IPS-18a (cell line): ENCODE results near the gene CNOT10.
A peak's percentile ranks its signal among the peaks of the same experiment; 100 is the strongest.
"Not testable (repeated sequence)": the region's sequence is repeated elsewhere in the genome, so short reads cannot be mapped to it uniquely, and the experiment has no call there.

ENCODE experiments used
- H3K27ac ChIP-seq: one replicate; pipeline ENCODE4 v1.5.1; 2013; ENCODE audit warnings: low read length
- H3K27me3 ChIP-seq: one replicate; pipeline ENCODE4 v1.6.1; 2013; ENCODE audit warnings: mild to moderate bottlenecking, low read length; ENCODE audit not compliant: control insufficient read depth, insufficient read depth
- H3K36me3 ChIP-seq: one replicate; pipeline ENCODE4 v1.6.1; 2013; ENCODE audit warnings: low read depth, low read length; ENCODE audit not compliant: control insufficient read depth
- H3K4me1 ChIP-seq: one replicate; pipeline ENCODE4 v1.6.1; 2013; ENCODE audit warnings: low read depth, low read length; ENCODE audit not compliant: control insufficient read depth
- H3K4me3 ChIP-seq: one replicate; pipeline ENCODE4 v1.5.1; 2013; ENCODE audit warnings: low read length
- H3K9ac ChIP-seq: one replicate; pipeline ENCODE4 v1.6.1; 2013; ENCODE audit warnings: mild to moderate bottlenecking, low read length, moderate library complexity
- H3K9me3 ChIP-seq: one replicate; pipeline ENCODE4 v1.6.1; 2013; ENCODE audit warnings: low read depth, low read length; ENCODE audit not compliant: control insufficient read depth

The CNOT10 gene

DNA sequence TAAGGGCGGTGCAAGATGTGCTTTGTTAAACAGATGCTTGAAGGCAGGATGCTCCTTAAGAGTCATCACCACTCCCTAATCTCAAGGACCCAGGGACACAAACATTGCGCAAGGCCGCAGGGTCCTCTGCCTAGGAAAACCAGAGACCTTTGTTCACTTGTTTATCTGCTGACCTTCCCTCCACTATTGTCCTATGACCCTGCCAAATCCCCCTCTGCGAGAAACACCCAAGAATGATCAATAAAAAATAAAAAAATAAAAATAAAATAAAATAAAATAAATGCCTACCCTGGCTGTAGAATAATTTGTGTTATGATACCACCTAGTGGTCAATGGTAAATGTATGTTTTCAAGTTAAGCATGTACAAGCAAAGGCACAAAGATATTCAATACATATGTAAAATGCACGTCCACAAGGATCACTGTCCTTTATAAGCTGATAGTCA is 20.3 kb upstream of the CNOT10 start:
- H3K4me3 ChIP-seq, H3K9me3 ChIP-seq, H3K36me3 ChIP-seq, H3K27me3 ChIP-seq, H3K4me1 ChIP-seq, H3K9ac ChIP-seq, H3K27ac ChIP-seq: not testable (repeated sequence)

DNA sequence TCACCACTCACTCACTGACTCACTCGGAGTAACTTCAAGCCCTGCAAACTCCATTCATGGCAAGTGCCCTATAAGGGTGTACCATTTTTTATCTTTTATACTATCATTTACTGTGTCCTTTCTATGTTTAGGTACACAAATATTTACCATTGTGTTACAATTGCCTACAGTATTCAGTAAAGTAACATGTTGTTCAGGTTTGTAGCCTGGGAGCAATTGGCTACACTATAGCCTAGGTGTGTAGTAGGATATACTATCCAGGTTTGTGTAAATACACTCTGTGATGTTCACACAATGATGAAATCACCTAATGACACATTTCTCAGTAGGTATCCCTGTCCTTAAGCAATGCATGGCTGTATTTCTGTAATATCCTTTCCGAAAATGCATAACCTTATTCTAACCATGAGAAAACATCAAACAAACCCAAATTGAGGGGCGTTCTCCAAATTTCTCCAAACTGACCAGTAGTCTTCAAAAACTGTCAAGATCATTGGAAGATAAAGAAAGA is 17.9 kb upstream of the CNOT10 start:
- Histone ChIP-seq H3K4me1 (no peaks in the 10 kb centered on the region), H3K27ac (no peak overlapping the region), H3K9me3 (no peaks in the 10 kb centered on the region), H3K4me3 (no peak overlapping the region), H3K36me3 (no peaks in the 10 kb centered on the region), H3K9ac (no peak overlapping the region), H3K27me3 (no peaks in the 10 kb centered on the region)

- not testable (repeated sequence) for H3K36me3 ChIP-seq, H3K4me3 ChIP-seq, H3K9me3 ChIP-seq, H3K27me3 ChIP-seq, H3K27ac ChIP-seq, H3K9ac ChIP-seq, H3K4me1 ChIP-seq
Observed at GRCh38 chr3:32669226-32669625, 15.8 kb upstream of the CNOT10 start.

GRCh38 chr3:32673730-32674129 is 11.3 kb upstream of the CNOT10 start:
- H3K27me3 ChIP-seq, H3K27ac ChIP-seq, H3K9me3 ChIP-seq, H3K4me1 ChIP-seq, H3K4me3 ChIP-seq, H3K9ac ChIP-seq, H3K36me3 ChIP-seq: not testable (repeated sequence)

DNA sequence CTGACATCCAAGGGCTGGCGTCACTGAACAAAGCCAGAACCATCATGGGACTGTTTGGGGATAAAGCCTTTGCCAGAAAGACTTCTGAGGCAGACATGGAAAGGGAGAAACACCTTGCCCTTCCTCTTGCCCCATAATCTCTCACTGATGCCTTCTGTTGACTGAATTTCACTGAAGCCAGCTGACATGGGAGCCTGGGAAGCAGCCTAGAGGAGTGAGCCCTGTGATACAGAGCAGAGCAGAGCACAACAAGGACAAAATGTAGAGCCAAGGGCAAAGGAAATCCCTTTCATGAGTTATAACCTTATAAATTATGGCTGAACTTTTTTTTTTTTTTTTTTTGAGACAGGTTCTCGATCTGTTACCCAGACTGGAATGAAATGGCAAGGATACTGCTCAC is 9.8 kb upstream of the CNOT10 start:
- Histone ChIP-seq H3K36me3 (no peaks in the 10 kb centered on the region), H3K27me3 (no peaks in the 10 kb centered on the region), H3K9me3 (no peaks in the 10 kb centered on the region), H3K9ac (no peak overlapping the region), H3K27ac (no peak overlapping the region), H3K4me3 (no peak overlapping the region), H3K4me1 (no peaks in the 10 kb centered on the region)

DNA sequence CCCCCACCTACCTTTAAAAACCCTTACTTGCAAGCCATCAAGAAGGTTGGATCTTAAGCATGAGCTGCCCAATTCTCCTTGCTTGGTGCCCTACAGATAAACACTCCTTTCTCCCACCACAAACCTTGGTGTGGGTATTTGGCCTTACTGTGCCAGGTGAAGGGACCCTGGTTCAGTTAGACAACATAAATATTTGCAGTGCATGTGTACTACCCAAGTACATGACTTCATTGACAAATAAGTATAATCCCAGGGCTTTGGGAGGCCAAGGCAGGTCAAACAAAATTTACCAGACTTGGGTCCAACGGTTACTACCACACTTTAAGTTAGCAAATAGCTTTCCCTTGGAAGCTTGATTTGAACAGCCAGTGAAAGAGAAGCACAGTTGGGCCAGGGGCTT is 9.3 kb upstream of the CNOT10 start:
- Histone ChIP-seq H3K27me3 (no peaks in the 10 kb centered on the region), H3K36me3 (no peaks in the 10 kb centered on the region), H3K4me1 (no peaks in the 10 kb centered on the region), H3K4me3 (no peak overlapping the region), H3K9me3 (no peaks in the 10 kb centered on the region), H3K9ac (no peak overlapping the region), H3K27ac (no peak overlapping the region)

DNA sequence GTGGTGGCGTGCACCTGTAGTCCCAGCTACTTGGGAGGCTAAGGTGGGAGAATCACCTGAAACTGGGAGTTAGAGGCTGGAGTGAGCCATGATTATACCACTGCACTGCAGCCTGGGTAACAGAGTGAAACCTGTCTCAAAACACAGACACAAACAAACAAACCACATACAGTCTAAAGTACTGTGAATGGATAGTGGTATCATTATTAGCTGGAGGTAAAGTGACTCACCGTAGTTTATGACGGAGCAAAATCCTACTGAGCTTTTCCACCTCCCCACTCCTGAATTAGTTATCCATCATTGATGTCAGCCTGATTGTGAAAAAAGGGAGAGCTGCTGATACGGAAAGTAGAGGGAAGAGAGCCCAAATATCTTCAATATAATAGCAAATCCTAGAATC is 3.2 kb upstream of the CNOT10 start:
- H3K36me3 ChIP-seq, result no peaks in the 10 kb centered on the region
- no peaks in the 10 kb centered on the region for H3K27me3 ChIP-seq
- H3K4me3 ChIP-seq, result no peak overlapping the region
- H3K9ac ChIP-seq, result no peak overlapping the region
- no peaks in the 10 kb centered on the region for H3K9me3 ChIP-seq
- peaks cover 3% of the 10 kb centered on the region for H3K4me1 ChIP-seq
- no peak overlapping the region for H3K27ac ChIP-seq

DNA sequence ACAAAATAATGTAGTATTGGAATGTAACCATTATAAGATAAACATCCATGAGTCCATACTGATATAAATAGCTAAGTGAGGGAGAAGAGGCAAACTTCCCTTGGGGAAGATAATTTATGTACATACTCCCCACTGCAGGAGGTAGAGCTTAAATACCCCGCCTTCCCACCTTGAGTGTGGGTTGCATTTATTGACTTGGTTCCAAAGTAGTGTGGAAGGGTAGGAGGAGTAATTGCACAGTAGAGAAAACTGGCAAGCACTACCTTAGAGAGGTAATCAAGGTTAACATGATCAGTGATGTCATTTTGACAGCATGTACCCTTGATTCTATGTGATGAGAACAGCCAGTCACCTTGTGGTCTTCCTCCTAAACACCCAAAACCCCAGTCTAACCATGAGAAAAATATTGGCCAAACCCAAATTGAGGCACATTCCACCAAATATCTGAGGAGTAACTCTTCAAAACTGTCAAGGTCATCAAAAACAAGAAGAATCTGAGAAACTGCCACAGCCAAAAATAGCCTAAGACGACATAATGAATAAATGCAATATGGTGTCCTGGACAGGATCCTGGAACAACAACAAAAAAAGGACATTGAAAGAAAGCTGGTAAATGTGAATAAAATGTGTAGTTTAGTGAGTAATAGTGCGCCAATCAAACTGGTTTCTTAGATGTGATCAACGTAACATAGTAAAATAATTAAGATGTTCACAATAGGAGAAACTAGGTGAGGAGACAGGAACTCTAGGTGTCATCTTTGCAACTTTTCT is 774 bp upstream of the CNOT10 start:
- H3K27me3 ChIP-seq, result no peaks in the 10 kb centered on the region
- H3K4me3 ChIP-seq, result peak overlapping the region; percentile 94
- H3K9ac ChIP-seq, result no peak overlapping the region
- no peak overlapping the region for H3K27ac ChIP-seq
- no peaks in the 10 kb centered on the region for H3K36me3 ChIP-seq
- no peaks in the 10 kb centered on the region for H3K9me3 ChIP-seq
- peaks cover 3% of the 10 kb centered on the region for H3K4me1 ChIP-seq

- Histone ChIP-seq H3K4me1 (peaks cover 3% of the 10 kb centered on the region), H3K9me3 (no peaks in the 10 kb centered on the region), H3K27ac (peak overlapping the region; percentile 12), H3K36me3 (no peaks in the 10 kb centered on the region), H3K4me3 (peak overlapping the region; percentile 94), H3K9ac (peak overlapping the region; percentile 82), H3K27me3 (no peaks in the 10 kb centered on the region)
Observed at GRCh38 chr3:32685543-32686185, 676 bp downstream of the CNOT10 start.

- H3K4me1 ChIP-seq, result peaks cover 3% of the 10 kb centered on the region
- H3K9ac ChIP-seq, result no peak overlapping the region
- no peaks in the 10 kb centered on the region for H3K36me3 ChIP-seq
- H3K27me3 ChIP-seq, result no peaks in the 10 kb centered on the region
- no peak overlapping the region for H3K27ac ChIP-seq
- peak overlapping the region; percentile 94 for H3K4me3 ChIP-seq
- no peaks in the 10 kb centered on the region for H3K9me3 ChIP-seq
Observed at GRCh38 chr3:32686713-32687112, 1.7 kb downstream of the CNOT10 start.

- Histone ChIP-seq H3K4me3 (no peak overlapping the region), H3K9me3 (no peaks in the 10 kb centered on the region), H3K27me3 (no peaks in the 10 kb centered on the region), H3K4me1 (no peaks in the 10 kb centered on the region), H3K27ac (no peak overlapping the region), H3K9ac (no peak overlapping the region), H3K36me3 (no peaks in the 10 kb centered on the region)
Observed at GRCh38 chr3:32691847-32692246, 6.9 kb downstream of the CNOT10 start.

DNA sequence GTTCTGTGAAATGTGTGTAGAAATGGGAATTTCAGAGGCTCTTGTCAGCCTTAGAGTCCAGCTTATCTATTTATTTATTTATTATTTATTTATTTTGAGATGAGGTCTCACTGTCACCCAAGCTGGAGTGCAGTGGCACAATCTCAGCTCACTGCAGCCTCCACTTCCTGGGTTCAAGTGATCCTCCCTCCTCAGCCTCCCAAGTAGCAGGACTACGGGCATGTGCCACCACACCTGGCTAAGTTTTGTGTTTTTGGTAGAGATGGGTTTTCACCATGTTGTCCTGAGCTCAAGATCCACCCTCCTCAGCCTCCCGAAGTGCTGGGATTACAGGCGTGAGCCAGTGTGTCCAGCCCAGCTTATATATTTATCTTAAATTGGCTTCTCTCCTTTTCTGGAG is 11.5 kb downstream of the CNOT10 start:
- no peak overlapping the region for H3K9ac ChIP-seq
- no peaks in the 10 kb centered on the region for H3K4me1 ChIP-seq
- H3K4me3 ChIP-seq, result no peak overlapping the region
- no peak overlapping the region for H3K27ac ChIP-seq
- H3K36me3 ChIP-seq, result no peaks in the 10 kb centered on the region
- H3K9me3 ChIP-seq, result no peaks in the 10 kb centered on the region
- H3K27me3 ChIP-seq, result no peaks in the 10 kb centered on the region
